ENCODE data around the gene GALNT12. TPM values are rescaled to one million over a fixed set of nuclear protein-coding genes. Genes with fewer than 3 reads are reported as not detected.
A peak's percentile ranks its signal among the peaks of the same experiment; 100 is the strongest.

Gene GALNT12
- total RNA-seq, 3 donors from 2014 or later: 2.6 to 6.6 (median 3.9) TPM

GRCh38 chr9:98783518-98784226 lies 23.8 kb upstream of the GALNT12 start:
- DNase-seq (ENCODE audit: low spot score in 2 of 2): no peak
- intact Hi-C loops (cut with DNase I; ENCODE audit: low total_unique reads): no loop called here
- no peak overlapping the region for H3K27ac ChIP-seq

GRCh38 chr9:98784831-98785806 lies 22.4 kb upstream of the GALNT12 start:
- intact Hi-C loops (cut with DNase I; ENCODE audit: low total_unique reads): no loop called here
- peak overlapping the region in 1 of 2 donors; percentile 78 for H3K27ac ChIP-seq
- H3K36me3 ChIP-seq: no peaks in the 10 kb centered on the region

More at GRCh38 chr9:98783518-98784226, 23.8 kb upstream of the GALNT12 start:
- Histone ChIP-seq H3K9me3 (no peaks in the 10 kb centered on the region), H3K36me3 (no peaks in the 10 kb centered on the region), H3K4me1 (no peaks in the 10 kb centered on the region), H3K4me3 (no peak overlapping the region), H3K27me3 (no peaks in the 10 kb centered on the region)
- TF ChIP-seq POLR2AphosphoS5 (IDR thresholded peaks at IDR 0.05) (no peak), POLR2A (IDR thresholded peaks at IDR 0.05) (no peak), CTCF (IDR thresholded peaks at IDR 0.05) (no peak)

GRCh38 chr9:98786750-98787510 lies 20.5 kb upstream of the GALNT12 start:
- Histone ChIP-seq H3K4me1 (no peaks in the 10 kb centered on the region), H3K27me3 (no peaks in the 10 kb centered on the region), H3K4me3 (no peak overlapping the region), H3K36me3 (no peaks in the 10 kb centered on the region), H3K27ac (no peak overlapping the region), H3K9me3 (no peaks in the 10 kb centered on the region)
- intact Hi-C loops (cut with DNase I; ENCODE audit: low total_unique reads): no loop called here
- TF ChIP-seq POLR2AphosphoS5 (IDR thresholded peaks at IDR 0.05): no peak
- TF ChIP-seq CTCF (IDR thresholded peaks at IDR 0.05): no peak
- no peak for TF ChIP-seq POLR2A (IDR thresholded peaks at IDR 0.05)
- DNase-seq (ENCODE audit: low spot score in 2 of 2): peak in 1 of 2 donors; percentile 3

More at GRCh38 chr9:98784831-98785806, 22.4 kb upstream of the GALNT12 start:
- DNase-seq (ENCODE audit: low spot score in 2 of 2): no peak
- Histone ChIP-seq H3K27me3 (no peaks in the 10 kb centered on the region), H3K4me1 (no peaks in the 10 kb centered on the region), H3K9me3 (no peaks in the 10 kb centered on the region), H3K4me3 (no peak overlapping the region)
- TF ChIP-seq CTCF (IDR thresholded peaks at IDR 0.05) (no peak), POLR2A (IDR thresholded peaks at IDR 0.05) (no peak)

GRCh38 chr9:98787766-98788335 lies 19.6 kb upstream of the GALNT12 start:
- Histone ChIP-seq H3K4me3 (no peak overlapping the region), H3K4me1 (no peaks in the 10 kb centered on the region), H3K27me3 (no peaks in the 10 kb centered on the region), H3K27ac (no peak overlapping the region), H3K36me3 (no peaks in the 10 kb centered on the region), H3K9me3 (no peaks in the 10 kb centered on the region)
- TF ChIP-seq POLR2AphosphoS5 (IDR thresholded peaks at IDR 0.05) (no peak), POLR2A (IDR thresholded peaks at IDR 0.05) (no peak), CTCF (IDR thresholded peaks at IDR 0.05) (no peak)
- DNase-seq (ENCODE audit: low spot score in 2 of 2): no peak
- intact Hi-C loops (cut with DNase I; ENCODE audit: low total_unique reads): no loop called here

All from breast epithelium (tissue), 4 donors.